HG03280 (cell line): ENCODE measurements around the gene CD38.
"Not testable (repeated sequence)": the region's sequence is repeated elsewhere in the genome, so short reads cannot be mapped to it uniquely, and the experiment has no call there.

Experiments
- ATAC-seq: cut with Tn5 transposase; IDR thresholded peaks from one replicate; pipeline ENCODE4 v1.9.1; 2021; ENCODE audit warnings: mild to moderate bottlenecking, moderate library complexity; ENCODE audit not compliant: unreplicated experiment

CD38 gene

DNA sequence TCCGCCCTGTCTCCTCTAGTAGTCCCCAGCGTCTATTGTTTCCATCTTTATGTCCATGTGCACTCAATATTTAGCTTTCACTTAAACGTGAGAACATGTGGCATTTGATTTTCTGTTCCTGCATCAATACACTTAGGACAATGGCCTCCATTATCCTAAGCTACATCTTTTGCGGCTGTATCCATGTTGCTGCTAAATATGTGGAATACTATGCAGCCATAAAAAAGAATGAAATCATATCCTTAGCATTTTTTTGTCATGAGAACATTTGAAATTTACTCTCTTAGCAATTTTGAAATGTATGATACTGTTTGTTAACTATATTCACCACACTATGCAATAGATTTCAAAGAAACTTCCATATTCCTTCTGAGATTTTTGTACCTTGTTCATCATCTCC lies 19.8 kb upstream of the CD38 start:
- no peak for ATAC-seq

DNA sequence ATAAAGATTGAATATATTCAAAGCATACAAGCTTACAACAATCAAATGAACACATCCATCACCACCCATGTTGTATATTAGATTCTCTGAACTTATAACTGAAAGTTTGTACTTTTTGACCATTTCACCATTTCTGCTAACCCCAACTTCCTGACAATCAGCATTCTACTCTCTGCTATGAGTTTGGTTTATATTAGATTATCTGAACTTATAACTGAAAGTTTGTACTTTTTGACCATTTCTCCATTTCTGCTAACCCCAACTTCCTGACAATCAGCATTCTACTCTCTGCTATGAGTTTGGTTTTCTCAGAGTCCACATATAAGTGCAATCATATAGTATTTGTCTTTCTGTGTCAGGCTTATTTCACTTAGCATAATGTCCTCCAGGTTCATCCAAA lies 15.7 kb upstream of the CD38 start:
- ATAC-seq: not testable (repeated sequence)

DNA sequence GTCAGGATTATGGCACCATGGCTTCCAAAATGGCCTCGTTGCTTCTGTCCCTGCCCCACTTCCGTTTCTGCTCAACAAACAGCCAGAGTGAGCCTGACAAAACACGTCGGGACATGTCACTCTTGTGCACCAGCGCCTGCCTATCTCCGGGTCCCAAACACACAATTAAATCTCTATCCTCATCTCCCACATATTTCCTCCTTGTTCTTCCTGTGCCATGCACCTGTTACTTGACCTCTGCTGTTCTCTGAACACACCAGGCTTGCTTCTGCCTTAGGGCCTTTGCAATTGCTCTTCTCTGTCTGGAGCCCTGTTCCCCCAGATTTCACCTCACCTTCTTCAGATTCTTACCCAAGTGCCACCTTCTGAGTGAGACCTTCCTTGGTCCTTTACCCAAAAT lies 12.7 kb upstream of the CD38 start:
- ATAC-seq: no peak

DNA sequence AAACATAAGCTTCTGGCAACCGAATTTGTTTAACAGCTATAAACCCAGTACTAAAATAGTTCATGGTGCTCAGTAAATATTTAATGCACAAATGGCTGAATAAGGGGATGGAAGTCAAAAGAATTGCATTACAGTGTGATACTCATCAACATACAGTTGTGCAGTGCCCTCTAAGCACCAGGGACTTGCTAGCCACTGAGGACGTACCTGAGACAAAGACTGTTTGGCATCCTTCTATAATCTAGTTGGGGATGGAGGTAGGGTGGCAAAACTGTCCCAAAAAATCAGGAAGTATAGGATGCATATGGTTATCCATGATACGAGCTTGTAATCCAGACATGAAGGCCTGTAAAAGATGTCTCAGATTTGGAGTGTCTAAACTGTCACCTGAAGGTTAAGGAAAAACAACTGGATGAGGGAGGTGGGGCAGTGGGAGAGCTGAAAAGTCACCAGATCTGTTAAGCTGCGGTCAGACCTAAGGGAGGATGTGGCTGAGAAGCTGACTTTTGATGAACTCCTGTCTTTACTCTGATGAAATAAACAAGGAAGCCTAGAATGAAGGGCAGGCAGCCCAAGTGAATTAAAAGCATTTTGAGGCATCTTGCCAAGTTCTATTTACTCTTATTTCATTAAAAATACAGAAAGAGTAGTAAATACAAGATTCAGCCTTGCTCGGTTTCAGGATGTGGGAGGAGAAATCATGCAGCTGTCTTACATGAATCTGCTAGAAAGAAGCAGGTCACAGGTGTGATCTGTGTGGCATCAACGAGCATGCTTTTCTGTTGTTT lies 12.0 kb upstream of the CD38 start:
- ATAC-seq: peak; percentile 60

DNA sequence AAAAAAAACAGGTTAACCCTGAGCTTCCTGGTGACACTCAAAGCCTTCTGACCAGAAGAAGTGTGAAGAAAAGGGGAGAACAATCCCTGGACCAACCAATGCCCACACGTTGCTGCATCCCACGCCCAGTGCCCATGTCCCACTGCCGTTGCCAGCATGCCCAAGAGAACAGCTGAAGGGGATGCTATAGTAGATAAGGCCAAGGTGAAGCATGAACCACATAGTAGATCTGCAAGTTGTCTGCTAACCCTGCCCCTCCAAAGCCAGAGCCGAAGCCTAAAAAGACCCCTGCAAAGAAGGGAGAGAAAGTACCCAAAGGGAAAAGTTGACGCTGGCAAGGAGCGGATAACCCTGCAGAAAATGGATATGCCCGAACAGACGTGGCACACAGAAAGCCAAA lies 11.3 kb upstream of the CD38 start:
- no peak for ATAC-seq

DNA sequence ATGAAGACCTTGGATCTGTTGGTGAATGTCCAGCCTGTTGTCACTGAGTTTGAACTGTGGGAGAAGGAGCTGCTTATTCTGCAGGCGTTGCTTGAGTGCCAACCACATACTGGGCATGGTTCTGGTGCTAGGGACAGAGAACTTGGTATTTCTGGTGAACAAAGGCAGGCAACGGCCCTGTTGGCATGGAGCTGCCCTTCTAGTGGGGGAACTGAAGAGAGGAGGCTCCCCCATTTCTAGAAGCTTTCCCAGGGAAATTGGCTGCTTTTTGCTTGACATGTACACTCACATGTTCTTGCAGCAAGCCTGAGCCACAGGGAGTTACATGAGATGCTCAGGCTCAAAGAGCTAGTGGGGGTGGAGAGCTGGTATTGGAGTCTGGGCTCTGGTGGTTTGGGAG lies 8.9 kb upstream of the CD38 start:
- no peak for ATAC-seq

DNA sequence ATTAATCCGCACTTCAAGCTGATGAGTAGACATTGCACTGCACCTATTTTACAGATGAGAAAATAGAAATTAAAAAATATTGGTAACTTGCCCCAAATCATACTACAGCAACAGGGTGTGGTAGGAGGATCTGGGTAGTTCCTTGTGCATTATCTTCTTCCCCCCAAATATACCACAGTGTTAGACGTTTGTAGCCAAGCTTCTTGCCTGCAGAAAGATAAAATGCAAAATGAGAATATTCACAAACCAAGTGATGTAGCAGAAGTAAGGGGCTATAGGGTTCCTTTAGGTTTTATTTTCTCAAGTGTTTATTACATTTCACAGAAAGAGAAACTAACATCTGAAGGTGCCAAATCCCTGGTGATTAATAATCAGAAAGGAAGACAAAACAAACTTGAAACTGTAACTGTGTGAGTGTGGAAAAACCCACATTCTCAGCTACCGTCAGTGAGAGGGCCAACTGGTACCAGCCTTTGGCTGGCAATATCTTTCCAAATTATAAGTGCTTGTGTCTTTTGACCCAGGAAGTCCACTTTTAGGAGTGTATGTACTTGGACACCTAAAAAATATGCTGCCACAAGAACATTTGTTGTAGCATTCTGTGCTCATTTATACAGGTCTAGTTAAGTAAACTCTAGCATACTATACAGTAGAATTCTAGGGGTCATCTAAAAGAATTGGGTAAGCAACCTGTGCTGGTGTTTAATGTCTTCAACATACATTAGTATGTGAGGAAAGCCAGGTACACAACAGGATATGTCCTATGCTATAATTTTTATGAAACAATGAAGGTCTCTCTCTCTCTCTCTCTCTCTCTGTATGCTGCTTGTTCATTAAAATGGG lies 6.7 kb upstream of the CD38 start:
- peak; percentile 58 for ATAC-seq

DNA sequence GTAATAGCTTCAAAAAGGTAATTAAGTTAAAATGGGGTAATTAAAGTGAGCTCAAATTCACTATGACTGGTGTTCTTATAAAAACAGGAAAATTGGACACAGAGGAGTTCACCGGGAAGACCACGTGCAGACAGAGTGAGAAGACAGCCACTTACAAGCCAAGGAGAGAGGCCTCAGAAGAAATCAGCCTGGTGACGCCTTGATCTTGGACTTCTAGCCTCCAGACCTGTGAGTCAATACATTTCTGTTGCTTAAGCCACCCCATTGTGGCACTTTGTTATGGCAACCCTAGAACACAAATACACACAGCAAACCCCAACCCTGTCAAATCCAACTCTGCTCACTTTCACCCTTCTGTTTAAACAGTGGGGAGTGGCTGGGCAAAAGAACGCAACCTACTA lies 4.1 kb upstream of the CD38 start:
- no peak for ATAC-seq

DNA sequence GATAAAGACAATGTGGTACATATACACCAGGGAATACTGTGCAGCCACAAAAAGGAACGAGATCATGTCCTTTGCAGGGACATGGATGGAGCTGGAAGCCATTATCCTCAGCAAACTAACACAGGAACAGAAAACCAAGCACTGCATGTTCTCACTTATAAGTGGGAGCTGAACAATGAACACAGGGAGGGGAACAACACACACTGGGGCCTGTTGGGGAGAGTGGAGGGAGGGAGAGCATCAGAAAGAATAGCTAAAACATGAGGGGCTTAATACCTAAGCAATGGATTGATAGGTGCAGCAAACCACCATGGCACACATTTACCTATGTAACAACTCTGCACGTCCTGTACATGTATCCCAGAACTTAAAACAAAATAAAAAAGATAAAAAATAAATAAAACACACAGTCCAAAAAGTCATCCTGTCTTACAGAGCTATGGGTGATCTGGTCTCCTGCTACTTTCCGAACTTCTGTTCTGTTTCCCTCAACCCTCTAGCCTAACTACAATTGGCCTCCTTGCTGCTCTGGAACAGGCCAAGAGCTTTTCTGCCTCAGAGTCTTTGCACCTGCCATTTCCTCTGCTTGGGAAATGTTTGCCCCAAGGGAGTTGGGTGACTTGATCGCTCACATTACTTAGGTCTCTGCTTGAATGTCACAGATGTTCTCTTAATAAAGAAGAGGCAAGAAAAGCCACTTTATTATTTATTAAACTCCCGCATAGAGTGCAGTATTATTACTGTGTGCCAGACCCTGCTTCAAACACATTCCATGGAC lies 1.1 kb upstream of the CD38 start:
- no peak for ATAC-seq

DNA sequence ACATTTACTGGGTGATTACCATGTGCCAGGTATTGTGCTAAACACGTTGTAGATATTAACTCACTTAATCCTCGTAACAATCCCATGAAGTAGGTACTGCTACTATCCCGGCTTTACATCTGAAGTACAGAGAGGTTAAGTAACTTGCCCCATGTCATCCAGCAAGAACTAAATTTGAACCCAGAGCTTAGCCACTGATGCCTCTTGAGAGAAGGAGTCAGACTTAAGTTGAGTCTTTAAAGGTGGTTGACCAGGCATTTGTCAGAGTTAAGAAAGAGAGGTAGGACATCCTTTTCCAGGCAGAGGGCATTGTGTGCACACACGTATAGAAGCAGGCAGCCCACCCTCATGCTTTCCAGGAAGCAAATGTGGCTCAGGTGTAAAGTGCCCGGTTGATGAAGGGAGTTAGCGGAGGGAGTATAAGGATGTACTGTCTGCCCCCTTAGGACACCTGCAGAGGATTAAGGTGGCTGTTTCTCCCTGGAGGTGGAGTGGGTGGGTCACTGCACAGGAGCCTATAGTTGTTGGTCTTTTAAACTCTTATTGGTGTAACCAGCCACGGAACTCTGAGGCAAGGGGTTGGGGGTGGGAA lies 335 bp upstream of the CD38 start:
- ATAC-seq: no peak

DNA sequence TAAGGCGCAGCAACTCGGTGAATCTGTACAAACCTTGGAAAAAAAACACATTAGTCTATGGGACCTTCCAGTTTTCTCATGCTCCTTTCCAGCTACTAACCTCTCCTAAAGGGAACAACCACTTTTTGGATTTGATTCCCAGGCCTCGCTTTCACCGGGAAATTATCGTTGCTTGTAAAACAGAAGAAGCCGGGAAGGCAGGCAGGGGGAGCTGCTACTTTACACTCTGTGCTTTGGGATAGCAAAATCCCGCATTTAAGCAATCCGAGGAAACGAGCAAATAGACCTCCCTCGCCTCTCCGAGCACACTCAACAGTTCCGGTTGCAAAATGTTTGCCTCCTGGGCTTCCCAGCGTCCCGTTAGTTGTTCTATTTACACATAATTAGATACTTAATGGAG lies 1.2 kb downstream of the CD38 start:
- ATAC-seq: no peak

DNA sequence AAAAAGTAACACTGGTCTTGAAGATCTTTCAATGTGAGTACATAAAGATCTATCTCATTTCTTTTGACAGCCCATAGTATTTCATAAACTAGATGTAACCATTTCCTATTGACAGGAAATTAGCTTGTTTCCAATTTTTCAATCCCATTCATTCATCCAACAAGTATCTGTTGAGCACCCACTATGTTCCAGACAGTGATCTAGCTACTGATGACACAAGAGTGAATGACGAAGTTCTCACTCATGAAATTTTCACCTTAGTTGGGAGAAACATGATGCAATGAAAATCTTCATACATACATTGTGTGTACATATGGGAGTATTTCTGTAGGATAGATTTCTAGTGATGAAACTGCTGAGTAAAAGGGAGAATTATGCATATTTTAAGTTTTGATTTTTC lies 1.7 kb downstream of the CD38 start:
- ATAC-seq: no peak

DNA sequence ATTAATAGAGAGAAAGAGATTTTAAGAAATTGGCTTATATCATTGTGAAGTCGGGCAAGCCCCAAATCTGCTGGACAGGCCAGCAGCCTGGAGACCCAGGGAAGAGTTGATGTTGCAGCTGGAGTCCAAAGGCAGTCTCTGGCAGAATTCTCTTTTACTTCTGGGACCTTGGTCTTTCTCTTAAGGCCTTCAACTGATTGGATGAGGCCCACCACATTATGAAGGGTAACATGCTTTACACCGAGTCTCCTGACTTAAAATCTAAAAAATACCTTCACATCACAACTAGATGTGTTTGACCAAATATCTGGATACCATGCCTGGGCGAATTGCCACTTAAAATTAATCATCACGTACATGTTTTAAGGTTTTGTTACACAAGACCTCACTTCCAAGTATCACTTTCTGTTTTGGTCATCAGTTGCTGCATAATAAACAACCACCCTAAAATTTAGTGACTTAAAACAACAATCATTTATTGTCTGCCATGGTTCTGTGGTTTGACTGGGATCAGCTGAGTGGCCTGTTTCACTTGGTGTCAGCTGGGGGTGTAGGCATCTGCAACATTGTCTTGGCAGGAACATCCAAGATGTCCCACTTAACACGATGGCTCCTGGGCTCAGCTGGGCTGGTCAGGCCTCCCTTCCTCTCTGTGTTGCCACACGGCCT lies 3.4 kb downstream of the CD38 start:
- no peak for ATAC-seq

DNA sequence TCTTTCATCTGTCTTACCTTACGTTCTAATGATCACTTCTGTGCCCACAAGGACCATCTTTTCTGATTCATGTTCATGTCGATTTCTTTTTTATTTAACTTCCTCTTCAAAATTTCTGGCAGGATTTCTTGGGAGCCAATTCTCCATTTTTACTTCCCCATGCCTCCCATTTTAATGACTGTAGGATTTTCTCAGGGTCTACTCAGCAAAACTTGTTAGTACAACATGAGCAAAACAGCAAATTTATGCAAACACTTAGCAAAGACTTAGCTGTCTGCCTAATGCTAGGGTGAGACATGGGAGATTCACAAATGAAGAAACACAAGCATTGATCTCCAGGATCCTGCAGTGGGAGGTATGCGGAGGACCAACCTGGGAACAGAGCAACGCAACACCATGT lies 5.5 kb downstream of the CD38 start:
- no peak for ATAC-seq

DNA sequence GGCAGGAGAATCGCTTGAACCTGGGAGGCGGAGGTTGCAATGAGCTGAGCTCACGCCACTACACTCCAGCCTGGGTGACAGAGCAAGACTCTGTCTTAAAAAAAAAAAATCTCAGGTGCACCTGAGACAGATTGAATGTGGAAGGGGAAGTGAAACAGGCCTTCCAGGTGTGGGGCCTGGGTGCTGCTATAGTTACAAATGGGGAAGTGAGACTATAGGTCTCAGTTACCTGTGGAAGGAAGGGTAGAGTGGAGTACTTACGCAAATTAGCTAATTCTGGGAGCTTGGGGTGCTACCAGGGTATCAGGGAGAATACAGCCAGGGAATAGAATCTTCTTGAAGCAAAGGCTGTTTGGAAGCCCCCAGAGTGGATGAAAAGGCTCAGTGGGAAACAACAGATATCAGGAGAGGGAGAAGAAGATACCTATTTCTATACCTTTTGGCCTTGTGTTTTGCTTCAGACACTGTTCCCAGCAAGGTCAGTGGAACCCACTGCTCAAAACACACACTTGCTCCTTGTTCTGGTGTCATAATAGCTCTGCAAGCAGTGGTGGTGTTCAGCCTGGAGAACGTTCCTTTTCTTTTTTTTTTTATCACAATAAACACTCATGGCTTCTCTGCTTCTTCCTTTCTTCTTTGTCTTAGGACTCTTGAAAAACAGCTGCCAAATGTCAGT lies 7.0 kb downstream of the CD38 start:
- peak; percentile 90 for ATAC-seq

DNA sequence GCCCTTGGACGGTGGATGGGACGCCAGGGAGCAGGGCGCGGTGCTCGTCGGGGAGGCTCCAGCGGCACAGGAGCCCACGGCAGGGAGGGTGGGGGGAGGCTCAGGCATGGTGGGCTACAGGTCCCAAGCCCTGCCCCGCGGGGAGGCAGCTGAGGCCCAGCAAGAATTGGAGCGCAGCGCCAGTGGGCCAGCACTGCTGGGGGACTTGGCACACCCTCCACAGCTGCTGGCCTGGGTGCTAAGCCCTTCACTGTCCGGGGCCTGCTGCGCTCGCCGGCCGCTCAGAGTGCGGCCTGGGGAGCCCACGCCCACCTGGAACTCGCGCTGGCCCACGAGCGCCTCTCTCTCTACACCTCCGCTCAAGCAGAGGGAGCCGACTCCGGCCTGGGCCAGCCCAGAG lies 8.6 kb downstream of the CD38 start:
- no peak for ATAC-seq

DNA sequence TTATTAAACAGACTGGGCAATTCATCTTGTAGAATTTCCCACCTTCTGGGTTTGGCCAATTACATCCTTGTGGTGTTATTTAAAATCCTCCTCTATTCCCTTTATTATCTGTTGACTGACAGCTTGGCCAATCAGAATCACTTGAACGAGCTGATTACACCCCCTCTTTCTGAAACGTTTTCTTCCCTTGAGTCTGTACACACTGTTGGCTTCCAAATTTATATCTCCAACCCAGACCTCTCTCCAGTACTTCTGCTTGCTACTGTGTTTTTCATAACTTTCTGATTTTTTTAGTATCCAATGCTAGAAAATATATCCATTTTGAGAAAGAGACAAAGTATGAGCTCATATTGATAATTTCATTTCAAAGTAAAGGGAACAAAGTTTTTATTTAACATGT lies 14.8 kb downstream of the CD38 start:
- no peak for ATAC-seq

DNA sequence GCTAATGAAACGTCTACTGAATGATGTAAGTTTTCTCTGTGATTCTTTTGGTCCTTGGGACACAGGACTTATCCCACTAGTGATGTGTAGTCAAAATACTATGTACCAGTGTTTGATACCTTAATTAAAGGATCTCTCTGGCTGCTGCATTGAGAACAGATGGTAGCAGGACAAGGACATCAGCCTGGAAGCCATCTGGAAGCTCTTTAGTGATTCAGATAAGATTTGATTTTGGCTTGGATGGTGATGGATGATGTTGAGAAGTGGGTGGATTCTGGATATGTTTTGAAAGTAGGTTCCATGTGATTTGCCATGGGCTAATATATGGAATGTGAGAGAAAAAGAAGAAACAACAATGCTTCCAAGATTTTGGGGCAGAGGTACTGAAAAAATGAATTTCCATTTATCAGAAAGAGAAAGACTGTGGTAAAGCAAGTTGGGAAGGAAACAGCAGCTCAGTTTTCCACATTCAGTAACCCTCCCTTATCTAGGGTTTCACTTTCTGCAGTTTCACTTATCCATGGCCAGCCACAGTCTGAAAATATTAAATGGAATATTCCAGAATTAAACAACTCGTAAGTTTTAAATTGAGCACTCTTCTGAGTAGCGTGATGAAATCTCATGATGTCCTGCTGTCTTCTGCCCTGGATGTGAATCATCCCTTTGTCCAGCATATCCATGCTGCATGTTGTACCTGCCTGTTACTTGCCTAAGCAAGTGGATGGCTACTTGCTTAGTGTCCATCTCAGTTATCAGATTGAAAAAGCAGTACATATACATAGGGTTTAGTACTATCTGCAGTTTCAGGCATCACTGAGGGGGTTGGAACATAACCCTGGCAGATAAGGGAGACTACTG lies 15.6 kb downstream of the CD38 start:
- no peak for ATAC-seq

DNA sequence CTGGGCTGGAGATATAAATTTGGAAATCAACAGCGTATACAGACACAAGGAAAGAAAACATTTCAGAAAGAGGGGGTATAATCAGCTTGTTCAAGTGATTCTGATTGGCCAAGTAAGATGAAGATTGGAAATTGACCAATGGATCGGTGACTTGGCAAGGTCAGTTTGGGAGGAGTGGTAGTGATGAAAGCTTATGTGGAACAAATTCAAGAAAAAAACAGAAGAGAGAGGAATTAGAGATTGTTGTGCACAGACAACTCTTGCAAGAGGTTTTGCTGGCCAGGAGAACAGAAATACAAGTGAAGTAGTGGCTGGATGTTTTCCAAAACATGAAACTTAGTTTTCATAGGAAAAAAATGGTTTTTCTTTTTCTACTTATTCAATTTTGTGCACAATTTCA lies 16.3 kb downstream of the CD38 start:
- ATAC-seq: no peak
